Measurements from ENCODE around the gene BTBD6. TPM values are rescaled to one million over a fixed set of nuclear protein-coding genes. Genes with fewer than 3 reads are reported as not detected.
A peak's percentile ranks its signal among the peaks of the same experiment; 100 is the strongest.

The BTBD6 gene
- total and polyA plus RNA-seq, 10 donors = 19.1 to 31.4 (median 25.5) TPM

GRCh38 chr14:105229099-105229655, 19.2 kb upstream of the BTBD6 start:
- Histone ChIP-seq H3K27ac (peak overlapping the region in 2 of 8 donors; percentile 28 to 40), H3K27me3 (replicated peaks in 1 of 7) (no peaks in the 10 kb centered on the region), H3K36me3 (peaks cover 0 to 48% (median 26%) of the 10 kb centered on the region in 6 donors), H3K4me3 (no peak overlapping the region), H3K9me3 (peaks cover 0 to 3% (median 0%) of the 10 kb centered on the region in 8 donors), H3K4me1 (peaks cover 0 to 11% (median 0%) of the 10 kb centered on the region in 6 donors)
- intact Hi-C loops (cut with DNase I; ENCODE audit: low total_unique reads) = no loop called here
- peak; percentile 77 for DNase-seq
- WGBS, 5 donors = 72 to 95% (median 83%) methylated on average over 9 to 18 of the region's 18 CpGs
- peak; percentile 41 to 63 (median 46) for TF ChIP-seq POLR2AphosphoS5 (IDR thresholded peaks at IDR 0.05)
- no peak for TF ChIP-seq POLR2A (IDR thresholded peaks at IDR 0.05)

- Histone ChIP-seq H3K27me3 (replicated peaks in 1 of 7) (no peaks in the 10 kb centered on the region), H3K36me3 (peaks cover 0 to 33% (median 7%) of the 10 kb centered on the region in 6 donors), H3K9me3 (no peaks in the 10 kb centered on the region), H3K4me3 (no peak overlapping the region), H3K4me1 (peaks cover 0 to under 1% (median 0%) of the 10 kb centered on the region in 6 donors), H3K27ac (no peak overlapping the region)
- TF ChIP-seq CTCF (IDR thresholded peaks at IDR 0.05 in 8 of 11, conservative IDR thresholded peaks at IDR 0.05 in 3 of 11) (no peak), POLR2A (IDR thresholded peaks at IDR 0.05) (no peak), POLR2AphosphoS5 (IDR thresholded peaks at IDR 0.05) (no peak)
- WGBS, 5 donors = 95 to 100% (median 96%) methylated on average over 5 to 27 of the region's 31 CpGs
- no peak for DNase-seq
- intact Hi-C loops (cut with DNase I; ENCODE audit: low total_unique reads) = no loop called here
These were observed 7.3 kb upstream of the BTBD6 start for GRCh38 chr14:105240811-105241576.

GRCh38 chr14:105241641-105242040, 6.7 kb upstream of the BTBD6 start:
- intact Hi-C loops (cut with DNase I; ENCODE audit: low total_unique reads) = no loop called here
- H3K36me3 ChIP-seq = peaks cover 0 to 33% (median 7%) of the 10 kb centered on the region in 6 donors
- no peak for TF ChIP-seq POLR2A (IDR thresholded peaks at IDR 0.05)
- TF ChIP-seq CTCF (IDR thresholded peaks at IDR 0.05 in 8 of 11, conservative IDR thresholded peaks at IDR 0.05 in 3 of 11) = no peak
- no peak for TF ChIP-seq POLR2AphosphoS5 (IDR thresholded peaks at IDR 0.05)
- no peak overlapping the region for H3K27ac ChIP-seq
- WGBS, 5 donors = 80 to 98% (median 90%) methylated on average over 2 to 19 of the region's 19 CpGs
- H3K4me1 ChIP-seq = peaks cover 0 to 6% (median 0%) of the 10 kb centered on the region in 6 donors
- no peak for DNase-seq
- H3K4me3 ChIP-seq = no peak overlapping the region
- H3K9me3 ChIP-seq = no peaks in the 10 kb centered on the region
- H3K27me3 ChIP-seq (replicated peaks in 1 of 7) = no peaks in the 10 kb centered on the region

- DNase-seq = no peak
- intact Hi-C loops (cut with DNase I; ENCODE audit: low total_unique reads) = no loop called here
- Histone ChIP-seq H3K4me3 (no peak overlapping the region), H3K27ac (no peak overlapping the region), H3K9me3 (no peaks in the 10 kb centered on the region), H3K4me1 (peaks cover 8 to 27% (median 16%) of the 10 kb centered on the region in 6 donors), H3K36me3 (peaks cover 0 to 37% (median 7%) of the 10 kb centered on the region in 6 donors), H3K27me3 (replicated peaks in 1 of 7) (no peaks in the 10 kb centered on the region)
- whole genome bisulfite sequencing, 5 donors = 77 to 95% (median 92%) methylated on average over 10 of the region's 10 CpGs
- TF ChIP-seq CTCF (IDR thresholded peaks at IDR 0.05 in 8 of 11, conservative IDR thresholded peaks at IDR 0.05 in 3 of 11) = no peak
- TF ChIP-seq POLR2A (IDR thresholded peaks at IDR 0.05) = no peak
- TF ChIP-seq POLR2AphosphoS5 (IDR thresholded peaks at IDR 0.05) = no peak
These were observed 4.0 kb upstream of the BTBD6 start for GRCh38 chr14:105244334-105244733.
